GM21825 (cell line): Measurements from ENCODE around the gene KIF22.
"Not testable (repeated sequence)": the region's sequence is repeated elsewhere in the genome, so short reads cannot be mapped to it uniquely, and the experiment has no call there.

Experiments
- ATAC-seq: cut with Tn5 transposase; IDR thresholded peaks from one replicate; pipeline ENCODE4 v1.9.1; 2021; ENCODE audit warnings: mild to moderate bottlenecking, moderate library complexity; ENCODE audit not compliant: unreplicated experiment

The KIF22 gene

DNA sequence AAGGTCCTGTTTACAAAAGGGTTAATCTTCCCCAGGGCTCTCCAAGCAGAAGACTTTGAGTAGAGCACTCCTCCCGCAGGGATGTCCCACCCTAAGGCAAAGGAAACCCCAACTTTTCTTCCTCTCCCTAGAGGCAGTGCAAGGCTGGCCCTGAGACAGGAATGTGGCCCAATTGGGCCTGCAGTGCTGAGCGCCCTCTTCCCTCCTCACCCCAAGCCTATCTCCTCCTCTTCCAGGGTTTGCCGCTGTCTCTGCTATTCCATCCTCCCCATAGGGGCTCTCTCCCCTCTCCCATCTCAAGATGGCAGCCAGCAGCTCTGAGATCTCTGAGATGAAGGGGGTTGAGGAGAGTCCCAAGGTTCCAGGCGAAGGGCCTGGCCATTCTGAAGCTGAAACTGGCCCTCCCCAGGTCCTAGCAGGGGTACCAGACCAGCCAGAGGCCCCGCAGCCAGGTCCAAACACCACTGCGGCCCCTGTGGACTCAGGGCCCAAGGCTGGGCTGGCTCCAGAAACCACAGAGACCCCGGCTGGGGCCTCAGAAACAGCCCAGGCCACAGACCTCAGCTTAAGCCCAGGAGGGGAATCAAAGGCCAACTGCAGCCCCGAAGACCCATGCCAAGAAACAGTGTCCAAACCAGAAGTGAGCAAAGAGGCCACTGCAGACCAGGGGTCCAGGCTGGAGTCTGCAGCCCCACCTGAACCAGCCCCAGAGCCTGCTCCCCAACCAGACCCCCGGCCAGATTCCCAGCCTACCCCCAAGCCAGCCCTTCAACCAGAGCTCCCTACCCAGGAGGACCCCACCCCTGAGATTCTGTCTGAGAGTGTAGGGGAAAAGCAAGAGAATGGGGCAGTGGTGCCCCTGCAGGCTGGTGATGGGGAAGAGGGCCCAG, 22.4 kb downstream of the KIF22 start:
- ATAC-seq = no peak

DNA sequence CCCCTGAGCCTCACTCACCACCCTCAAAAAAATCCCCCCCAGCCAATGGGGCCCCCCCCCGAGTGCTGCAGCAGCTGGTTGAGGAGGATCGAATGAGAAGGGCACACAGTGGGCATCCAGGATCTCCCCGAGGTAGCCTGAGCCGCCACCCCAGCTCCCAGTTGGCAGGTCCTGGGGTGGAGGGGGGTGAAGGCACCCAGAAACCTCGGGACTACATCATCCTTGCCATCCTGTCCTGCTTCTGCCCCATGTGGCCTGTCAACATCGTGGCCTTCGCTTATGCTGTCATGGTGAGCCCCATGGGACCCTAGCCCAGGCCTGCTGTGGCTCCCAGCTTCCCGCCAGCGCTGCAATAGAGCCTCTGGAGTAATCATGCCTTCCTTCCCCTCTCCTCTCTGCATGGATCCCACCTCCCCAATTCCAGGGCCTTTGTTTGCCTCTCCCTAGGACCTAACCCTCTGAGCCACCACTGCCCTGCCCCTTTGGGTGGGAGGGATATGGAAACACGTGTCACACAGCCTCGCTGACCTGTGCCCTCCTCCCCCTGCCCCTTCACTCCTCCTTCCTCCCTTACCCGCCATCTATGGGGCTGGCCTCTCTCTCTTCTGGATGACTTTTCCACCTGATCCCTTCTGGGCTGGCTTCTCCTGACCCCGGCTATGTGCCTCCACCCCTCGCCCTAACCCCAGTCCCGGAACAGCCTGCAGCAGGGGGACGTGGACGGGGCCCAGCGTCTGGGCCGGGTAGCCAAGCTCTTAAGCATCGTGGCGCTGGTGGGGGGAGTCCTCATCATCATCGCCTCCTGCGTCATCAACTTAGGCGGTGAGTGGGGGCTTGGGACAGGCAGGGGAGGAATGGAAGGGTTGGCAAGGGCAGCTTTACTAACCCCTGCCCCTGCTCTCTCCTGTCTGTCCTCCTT, 23.4 kb downstream of the KIF22 start:
- no peak for ATAC-seq

DNA sequence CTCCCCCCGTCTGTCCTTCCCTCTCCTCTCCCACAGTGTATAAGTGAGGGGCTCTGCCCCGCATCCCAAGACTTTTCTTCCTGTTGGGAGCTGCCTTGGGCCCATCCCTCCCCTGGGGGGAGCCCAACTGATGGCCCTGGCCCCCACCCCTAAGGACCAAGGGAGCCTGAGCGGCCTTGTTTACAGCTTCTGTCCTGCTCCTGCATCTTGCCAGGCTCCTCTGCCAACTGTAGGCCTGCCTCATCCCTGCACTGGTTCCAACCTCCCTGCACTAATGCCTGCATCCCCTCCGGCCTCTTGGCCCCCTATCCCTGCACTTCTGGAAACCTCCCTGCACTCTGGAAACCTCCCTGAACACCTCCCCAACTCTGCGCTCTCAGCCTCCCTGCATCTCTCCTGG, 24.0 kb downstream of the KIF22 start:
- no peak for ATAC-seq

DNA sequence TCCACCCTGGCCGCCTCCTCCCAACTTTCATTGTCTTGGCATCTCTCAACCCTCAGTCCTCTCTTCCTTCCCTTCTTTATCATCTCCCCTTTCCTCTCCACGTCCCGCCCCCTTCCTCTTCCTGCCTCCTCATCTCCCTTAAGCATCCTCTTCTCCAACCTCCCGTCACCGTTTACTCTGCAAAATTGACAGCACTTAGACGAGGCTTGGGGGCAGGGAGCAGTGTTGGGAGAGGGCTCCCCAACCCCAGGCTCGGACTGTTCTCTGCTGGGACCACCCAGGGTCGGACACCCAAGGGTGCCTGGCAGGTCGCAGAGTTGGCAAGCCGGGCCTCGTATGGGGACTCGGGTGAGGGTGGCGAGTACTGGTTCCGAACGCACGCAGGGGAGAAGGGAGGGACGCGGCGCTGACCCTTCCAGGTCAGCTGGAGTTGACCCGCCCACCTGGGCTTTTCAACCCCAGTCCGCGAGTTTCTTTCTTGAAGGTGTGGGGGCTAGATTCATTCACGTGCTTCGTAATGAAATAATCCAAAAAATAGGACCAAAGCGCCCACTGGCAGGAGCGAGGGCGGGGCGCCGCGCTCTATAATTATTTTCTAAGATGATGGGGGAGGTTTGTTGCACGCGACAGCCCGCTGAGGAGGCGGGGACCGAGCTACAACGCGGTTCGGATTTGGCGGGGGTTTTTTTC, 24.6 kb downstream of the KIF22 start:
- ATAC-seq = no peak

DNA sequence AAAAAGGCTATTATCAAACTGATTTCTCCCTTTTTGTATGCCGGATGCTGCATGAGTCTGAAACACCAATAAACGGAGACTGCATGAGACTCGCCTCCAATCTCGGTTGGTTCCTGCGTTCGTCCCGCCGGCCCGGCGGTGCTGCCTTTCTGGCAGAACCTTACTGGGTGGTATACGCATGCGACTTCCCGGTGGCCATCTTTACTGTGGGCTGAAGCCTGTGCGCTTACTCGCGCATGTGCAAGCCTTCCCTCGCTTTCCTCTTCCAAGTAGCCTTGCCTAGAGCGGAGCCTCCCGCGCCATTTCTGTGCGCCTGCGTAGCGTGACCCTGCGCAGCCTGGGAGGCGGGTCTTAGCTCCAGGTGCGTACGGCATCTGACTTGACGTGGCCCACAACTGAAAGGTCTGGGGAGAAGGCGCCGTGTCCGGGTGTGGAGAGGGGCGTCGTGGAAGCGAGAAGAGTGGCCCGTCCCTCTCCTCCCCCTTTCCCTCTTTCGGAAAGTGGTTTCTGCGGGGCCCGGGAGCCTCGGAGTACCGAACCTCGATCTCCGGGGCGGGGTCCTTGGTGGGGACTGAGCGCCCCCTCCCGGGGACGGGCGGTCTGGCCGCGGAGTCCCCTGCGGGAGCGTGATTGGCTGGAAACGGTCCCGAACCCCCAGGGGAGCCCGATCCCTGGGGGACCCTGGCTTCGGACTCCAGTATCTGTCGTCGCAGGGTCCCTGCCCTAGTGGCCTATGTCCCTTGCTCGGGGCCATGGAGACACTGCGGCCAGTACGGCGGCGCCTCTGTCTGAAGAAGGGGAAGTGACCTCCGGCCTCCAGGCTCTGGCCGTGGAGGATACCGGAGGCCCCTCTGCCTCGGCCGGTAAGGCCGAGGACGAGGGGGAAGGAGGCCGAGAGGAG, 25.5 kb downstream of the KIF22 start, which contains the start of gene PAGR1:
TSS of gene PAGR1 (plus strand) at position 360 of the 901 bp plus-strand sequence. CDS start at position 734, 374 bp downstream.
- ATAC-seq = peak; percentile 46

DNA sequence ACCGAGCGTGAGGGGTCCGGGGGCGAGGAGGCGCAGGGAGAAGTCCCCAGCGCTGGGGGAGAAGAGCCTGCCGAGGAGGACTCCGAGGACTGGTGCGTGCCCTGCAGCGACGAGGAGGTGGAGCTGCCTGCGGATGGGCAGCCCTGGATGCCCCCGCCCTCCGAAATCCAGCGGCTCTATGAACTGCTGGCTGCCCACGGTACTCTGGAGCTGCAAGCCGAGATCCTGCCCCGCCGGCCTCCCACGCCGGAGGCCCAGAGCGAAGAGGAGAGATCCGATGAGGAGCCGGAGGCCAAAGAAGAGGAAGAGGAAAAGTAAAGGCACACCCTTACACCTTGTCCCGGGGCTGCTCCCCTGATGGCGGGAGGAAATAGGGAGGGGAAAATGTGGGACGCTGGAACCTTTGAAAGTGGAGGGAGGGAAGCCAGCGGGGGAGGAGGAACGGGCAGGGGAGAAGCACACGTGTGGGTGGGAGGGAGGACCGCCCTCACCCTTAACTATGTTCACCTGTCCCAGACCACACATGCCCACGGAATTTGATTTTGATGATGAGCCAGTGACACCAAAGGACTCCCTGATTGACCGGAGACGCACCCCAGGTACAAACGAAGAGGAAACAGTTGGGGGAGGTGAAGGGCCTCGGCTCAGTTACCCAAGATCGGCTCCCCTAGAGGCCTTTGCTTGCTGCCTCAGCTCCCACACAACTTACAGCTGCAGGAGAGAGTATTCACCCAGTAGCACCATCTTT, 26.3 kb downstream of the KIF22 start:
- ATAC-seq = peak; percentile 6

DNA sequence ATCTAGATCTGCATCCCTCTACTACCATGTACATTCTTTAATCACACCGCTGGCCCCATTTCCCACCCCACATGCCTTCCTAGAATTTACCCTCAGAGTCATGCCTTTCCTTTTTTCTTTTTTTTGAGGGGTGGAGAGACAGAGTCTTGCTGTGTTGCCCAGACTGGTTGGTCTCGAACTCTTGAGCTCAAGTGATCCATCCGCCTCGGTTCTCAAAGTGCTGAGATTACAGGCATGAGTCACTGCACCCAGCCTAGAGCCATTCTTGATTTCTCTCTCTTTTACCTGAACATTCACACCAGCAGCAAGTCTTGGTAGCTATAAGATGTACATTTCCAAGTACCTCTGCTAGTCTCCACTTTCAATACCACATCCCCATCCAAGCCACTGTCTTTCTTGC, 27.5 kb downstream of the KIF22 start:
- ATAC-seq = no peak

DNA sequence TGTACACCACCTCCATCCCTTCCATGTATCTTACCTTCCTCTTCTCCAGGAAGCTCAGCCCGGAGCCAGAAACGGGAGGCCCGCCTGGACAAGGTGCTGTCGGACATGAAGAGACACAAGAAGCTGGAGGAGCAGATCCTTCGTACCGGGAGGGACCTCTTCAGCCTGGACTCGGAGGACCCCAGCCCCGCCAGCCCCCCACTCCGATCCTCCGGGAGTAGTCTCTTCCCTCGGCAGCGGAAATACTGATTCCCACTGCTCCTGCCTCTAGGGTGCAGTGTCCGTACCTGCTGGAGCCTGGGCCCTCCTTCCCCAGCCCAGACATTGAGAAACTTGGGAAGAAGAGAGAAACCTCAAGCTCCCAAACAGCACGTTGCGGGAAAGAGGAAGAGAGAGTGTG, 29.0 kb downstream of the KIF22 start:
- no peak for ATAC-seq

DNA sequence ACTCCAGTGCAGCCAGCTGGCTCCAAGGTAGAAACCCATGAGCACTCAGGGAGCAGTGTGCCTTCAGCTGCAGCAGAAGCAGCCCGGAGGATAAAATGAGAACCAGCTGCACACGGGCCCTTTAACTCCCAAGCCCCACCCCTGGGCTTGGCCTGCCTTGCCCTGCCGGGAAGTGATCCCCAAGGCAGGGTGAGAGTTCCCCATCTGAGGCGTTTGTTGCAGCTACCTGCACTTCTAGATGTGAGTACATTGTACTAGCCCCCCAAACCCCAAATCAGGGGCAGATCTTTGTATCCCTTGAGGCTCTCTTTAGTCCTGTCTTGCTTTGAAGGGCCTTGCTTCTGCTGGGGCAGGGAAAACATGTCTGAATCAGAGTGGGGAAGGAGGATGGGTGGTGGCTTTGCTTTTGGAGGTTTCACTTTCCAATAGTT, 29.7 kb downstream of the KIF22 start, which contains the start of gene MVP:
TSS of gene MVP (plus strand) at position 192 of the 431 bp plus-strand sequence. CDS start 10,088 bp downstream, outside the sequence.
- no peak for ATAC-seq

DNA sequence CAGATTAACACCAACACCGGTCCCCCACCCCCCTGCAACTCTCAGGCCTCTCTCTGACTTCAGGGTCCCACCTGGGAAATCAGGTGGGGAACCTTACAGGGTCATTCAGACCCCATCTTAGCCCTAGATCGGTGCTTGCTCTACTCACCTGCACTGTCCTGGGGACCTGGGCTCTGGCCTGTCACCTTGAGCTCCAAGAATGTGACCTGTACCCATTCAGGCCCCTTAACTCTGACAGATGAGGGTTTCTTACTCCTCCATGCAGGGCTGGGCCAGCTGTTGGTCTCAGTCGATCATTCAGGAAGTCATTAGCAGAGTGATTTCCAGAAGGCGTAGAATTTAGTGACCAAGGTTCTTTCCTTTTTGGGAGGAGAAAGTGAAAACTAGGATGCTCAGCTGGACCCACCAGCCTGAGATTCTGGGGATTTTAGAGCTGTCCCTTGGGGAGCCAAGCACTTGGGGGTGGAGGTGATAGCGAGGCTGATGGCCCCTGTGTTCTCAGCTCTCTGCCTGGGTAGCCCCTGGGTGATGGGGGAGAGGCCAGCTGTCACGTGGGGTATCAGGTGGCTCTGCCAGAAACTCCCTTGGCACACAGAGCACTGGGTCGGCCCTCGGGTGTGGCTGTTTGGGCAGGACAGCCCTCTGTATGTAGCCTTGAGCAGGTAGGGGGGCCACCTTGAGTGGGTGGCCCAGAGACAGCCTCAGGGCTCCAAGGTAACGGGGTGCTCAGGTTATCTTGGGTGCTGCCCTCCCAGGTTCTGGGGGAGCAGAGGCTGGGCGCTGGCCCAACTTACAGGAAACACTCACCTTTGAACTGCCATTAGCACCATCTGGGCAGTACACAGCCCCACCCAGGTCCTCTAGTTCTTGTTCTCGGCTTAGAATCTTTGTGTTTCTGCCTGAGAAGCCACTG, 30.4 kb downstream of the KIF22 start:
- ATAC-seq = no peak

DNA sequence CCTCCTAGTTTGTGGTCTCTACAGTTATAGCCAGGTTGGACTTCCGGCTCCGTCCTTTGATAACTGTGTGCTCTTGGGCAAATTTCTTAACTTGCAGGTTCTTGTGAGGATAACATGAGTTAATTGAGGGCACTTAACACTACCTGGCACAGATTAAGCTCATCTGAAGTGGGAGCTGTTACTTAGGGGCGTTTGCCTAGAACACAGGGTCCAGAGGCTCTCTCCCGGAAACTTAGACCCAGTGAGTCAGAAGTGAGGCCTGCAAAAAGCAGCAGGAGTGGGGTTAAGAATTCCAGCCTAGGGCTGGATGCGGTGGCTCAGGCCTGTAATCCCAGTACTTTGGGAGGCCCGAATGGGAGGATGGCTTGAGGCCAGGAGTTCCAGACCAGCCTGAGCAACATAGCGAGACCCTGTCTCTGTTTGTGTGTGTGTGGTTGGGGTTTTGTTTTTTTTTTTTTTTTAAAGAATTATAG, 31.1 kb downstream of the KIF22 start:
- no peak for ATAC-seq

DNA sequence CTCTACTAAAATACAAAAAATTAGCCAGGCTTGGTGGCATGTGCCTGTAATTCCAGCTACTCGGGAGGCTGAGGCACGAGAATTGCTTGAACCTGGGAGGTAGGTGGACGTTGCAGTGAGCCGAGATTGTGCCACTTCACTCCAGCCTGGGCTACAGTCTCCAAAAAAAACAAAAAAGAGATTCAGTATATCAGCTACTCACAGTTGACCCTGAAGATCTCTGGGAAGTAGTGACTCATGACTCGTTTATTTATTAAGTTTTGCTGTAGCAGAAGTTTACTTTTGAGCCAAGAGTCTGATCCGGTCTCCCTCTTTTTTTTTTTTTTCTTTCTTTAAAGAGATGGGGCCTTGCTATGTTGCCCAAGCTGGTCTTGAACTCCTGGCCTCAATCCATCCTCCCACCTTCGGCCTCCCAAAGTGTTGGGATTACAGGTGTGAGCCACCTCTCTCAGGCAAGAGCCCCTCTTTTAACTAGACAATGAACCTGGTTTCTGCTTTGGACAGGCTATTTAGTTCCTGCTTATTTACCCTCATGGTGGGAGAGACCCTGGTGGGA, 34.1 kb downstream of the KIF22 start:
- ATAC-seq = no peak

DNA sequence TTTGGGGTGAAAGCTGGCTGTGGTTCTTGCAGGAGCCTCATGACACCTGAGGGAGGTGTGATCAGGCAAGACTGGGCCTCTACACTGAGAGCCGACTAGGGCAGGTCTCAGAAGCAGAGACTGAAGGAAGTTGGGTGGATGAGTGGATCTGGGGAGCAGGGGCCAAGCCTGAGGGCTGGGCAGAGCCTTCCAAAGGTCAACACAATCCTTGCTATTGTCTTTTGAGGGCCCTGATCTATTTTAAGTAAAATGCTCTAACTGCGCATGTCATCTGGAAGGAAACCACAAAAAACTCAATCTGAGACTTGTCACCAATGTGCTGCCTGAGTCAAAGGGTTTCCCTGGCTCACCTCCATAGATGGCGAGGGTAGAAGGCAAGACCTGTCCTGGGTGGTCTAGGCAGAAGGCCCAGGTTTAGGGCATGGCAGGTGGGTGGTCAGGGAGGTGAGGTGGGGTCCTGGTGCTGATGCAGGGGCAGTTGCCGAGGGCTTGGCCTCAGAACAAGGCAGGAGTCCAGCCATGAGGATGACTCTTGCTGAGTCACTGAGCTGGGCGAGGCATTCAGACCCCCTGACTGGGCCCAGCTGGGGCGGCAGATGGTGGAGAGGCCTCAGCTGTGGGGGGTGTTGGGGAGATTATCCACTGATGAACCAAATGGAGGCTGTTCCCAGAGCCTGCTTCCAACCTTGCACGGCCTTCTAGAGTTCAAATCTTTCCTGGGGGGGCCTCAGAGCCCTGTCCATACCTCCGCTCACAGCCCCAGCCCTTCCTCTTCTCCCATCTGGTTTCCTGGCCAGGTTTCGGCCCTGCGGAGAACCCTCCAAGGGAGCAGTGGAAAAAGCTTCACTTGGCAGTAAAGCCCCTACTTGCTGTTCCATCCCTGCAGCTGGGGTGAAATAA, 34.8 kb downstream of the KIF22 start:
- ATAC-seq = no peak

DNA sequence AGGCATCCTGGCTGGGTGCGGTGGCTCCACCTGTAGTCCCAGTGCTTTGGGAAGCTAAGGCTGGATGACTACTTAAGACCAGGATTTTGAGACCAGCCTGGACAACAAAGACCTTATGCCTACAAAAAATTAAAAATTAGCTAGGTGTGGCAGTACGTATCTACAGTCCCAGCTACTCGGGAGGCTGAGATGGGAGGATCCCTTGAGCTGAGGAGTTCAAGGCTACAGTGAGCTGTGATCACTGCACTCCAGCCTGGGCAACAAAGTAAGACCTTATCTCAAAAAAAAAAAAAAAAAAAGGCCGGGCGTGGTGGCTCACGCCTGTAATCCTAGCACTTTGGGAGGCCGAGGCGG, 35.8 kb downstream of the KIF22 start:
- ATAC-seq = no peak

DNA sequence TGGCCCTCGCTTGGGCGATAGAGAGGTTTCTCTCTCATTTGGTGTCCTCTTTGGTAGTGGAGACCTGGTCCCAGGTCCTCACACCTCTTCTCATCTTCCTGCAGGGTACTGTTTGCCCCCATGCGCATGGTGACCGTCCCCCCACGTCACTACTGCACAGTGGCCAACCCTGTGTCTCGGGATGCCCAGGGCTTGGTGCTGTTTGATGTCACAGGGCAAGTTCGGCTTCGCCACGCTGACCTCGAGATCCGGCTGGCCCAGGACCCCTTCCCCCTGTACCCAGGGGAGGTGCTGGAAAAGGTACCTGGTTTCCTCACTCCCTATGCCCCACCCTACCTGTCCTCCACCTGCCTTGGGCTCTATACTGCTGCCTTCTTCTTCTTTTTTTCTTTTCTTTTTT, 40.2 kb downstream of the KIF22 start:
- no peak for ATAC-seq

DNA sequence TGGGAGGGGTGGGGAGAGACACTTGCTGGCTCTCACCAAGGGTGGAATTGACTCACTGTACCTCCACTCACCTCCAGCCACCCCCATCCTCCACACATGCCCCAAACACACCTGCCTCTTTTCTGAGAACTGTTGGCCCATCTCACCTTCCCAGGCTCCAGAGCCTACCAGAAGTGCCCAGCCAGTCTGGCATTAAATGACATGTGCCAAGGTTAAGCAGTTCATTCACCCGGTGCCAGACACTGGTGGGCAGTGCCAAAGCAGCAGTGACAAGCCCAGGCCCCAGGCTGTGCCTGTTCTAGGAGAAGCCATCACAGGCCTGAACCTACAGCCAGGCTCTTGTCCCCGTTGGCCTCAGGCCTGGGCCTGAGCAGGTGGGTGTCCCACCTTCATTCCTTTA, 40.9 kb downstream of the KIF22 start:
- no peak for ATAC-seq

DNA sequence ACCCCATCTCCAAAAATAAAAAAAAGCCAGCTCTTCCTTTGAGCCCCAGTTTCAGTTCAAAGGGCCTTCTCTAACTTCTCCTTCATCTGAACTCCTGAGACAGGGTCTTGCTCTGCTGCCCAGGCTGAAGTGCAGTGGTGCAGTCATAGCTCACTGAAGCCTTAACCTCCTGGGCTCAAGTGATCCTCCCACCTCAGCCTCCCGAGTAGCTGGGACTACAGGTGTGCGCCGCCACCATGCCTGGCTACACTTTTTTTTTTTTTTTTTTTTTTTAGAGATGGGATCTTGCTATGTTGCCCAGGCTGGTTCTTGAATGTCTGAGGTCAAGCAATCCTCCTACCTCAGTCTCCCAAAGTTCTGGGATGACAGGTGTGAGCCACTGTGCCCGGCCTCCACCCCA, 42.7 kb downstream of the KIF22 start:
- ATAC-seq = not testable (repeated sequence)
